Breast epithelium (tissue), 4 donors: ENCODE measurements around the gene BCCIP. TPM values are rescaled to one million over a fixed set of nuclear protein-coding genes. Genes with fewer than 3 reads are reported as not detected.

Experiments used
- DNase-seq, 2 donors: peaks; one replicate each; pipeline ENCODE4 v3.0.0-alpha.2; 2019; ENCODE audit warnings: low spot score in 2 of 2
- H3K27ac ChIP-seq, 2 donors: fragments of 200-600 bp; sonication (generic) in 1 of 2; one replicate each; pipeline ENCODE4 v1.5.1; 2016 to 2019; ENCODE audit warnings: mild to moderate bottlenecking in 1 of 2
- H3K27me3 ChIP-seq, 2 donors: fragments of 200-600 bp; sonication (generic) in 1 of 2; one replicate each; pipeline versions ENCODE4 v1.5.1 to v1.6.0; 2017 to 2019; ENCODE audit warnings: control low read depth in 1 of 2, mild to moderate bottlenecking in 1 of 2
- H3K36me3 ChIP-seq: fragments of 200-600 bp; one replicate; pipeline ENCODE4 v1.5.1; 2019
- H3K4me1 ChIP-seq, 2 donors: fragments of 200-600 bp; sonication (generic); one replicate each; pipeline ENCODE4 v1.5.1; 2016 to 2019; ENCODE audit warnings: control low read depth in 1 of 2
- H3K4me3 ChIP-seq, 3 donors: fragments of 200-600 bp; sonication (generic); 1 replicate in 2 of 3; 2 replicates in 1 of 3; pipeline ENCODE4 v1.5.1; 2016 to 2019; ENCODE audit warnings: mild to moderate bottlenecking in 3 of 3, moderate library complexity in 2 of 3
- H3K9me3 ChIP-seq, 2 donors: fragments of 200-600 bp; sonication (generic) in 1 of 2; one replicate each; pipeline ENCODE4 v1.5.1; 2016 to 2019; ENCODE audit warnings: control low read depth in 1 of 2
- POLR2A ChIP-seq: fragments of 450-650 bp; IDR thresholded peaks from one replicate; pipeline ENCODE4 v1.6.1; 2016; ENCODE audit warnings: antibody characterized with exemption, mild to moderate bottlenecking, moderate library complexity
- POLR2AphosphoS5 ChIP-seq, 3 donors: sonication (generic); formaldehyde crosslinking; IDR thresholded peaks; one replicate each; pipeline ENCODE4 v1.6.1; 2017; ENCODE audit warnings: antibody characterized with exemption in 3 of 3
- intact Hi-C: fragments of 100-400 bp; cut with DNase I; formaldehyde crosslinking; loops from one replicate; pipeline ENCODE4 v1.15.1; 2023; ENCODE audit warnings: low total_unique reads
- total RNA-seq, 3 donors: library from RNA; depleted of rRNA; stranded (reverse); fragments of >200 nt; gene quantifications; one replicate each; pipeline ENCODE4 v1.1.0, GENCODE V29; 2016
- TF ChIP-seq, protein P1 (sequence below), 3 donors: fragments of 450-650 bp; IDR thresholded peaks; one replicate each; pipeline ENCODE4 v1.5.1; 2016 to 2017; ENCODE audit warnings: antibody characterized with exemption in 3 of 3, mild to moderate bottlenecking in 3 of 3, moderate library complexity in 3 of 3

Gene BCCIP
- total RNA-seq, 3 donors from 2014 or later: 41.9 to 60.0 (median 46.5) TPM

GRCh38 chr10:125859128-125859817 is 35.9 kb downstream of the BCCIP start:
- H3K27me3 ChIP-seq: no peaks in the 10 kb centered on the region
- H3K27ac ChIP-seq: no peak overlapping the region
- H3K4me1 ChIP-seq: no peaks in the 10 kb centered on the region
- no peaks in the 10 kb centered on the region for H3K9me3 ChIP-seq
- no peak for DNase-seq
- H3K36me3 ChIP-seq: no peaks in the 10 kb centered on the region
- no peak overlapping the region for H3K4me3 ChIP-seq
- no peak for TF ChIP-seq POLR2AphosphoS5 (IDR thresholded peaks at IDR 0.05)
- TF ChIP-seq POLR2A: no peak
- TF ChIP-seq, protein P1, sequence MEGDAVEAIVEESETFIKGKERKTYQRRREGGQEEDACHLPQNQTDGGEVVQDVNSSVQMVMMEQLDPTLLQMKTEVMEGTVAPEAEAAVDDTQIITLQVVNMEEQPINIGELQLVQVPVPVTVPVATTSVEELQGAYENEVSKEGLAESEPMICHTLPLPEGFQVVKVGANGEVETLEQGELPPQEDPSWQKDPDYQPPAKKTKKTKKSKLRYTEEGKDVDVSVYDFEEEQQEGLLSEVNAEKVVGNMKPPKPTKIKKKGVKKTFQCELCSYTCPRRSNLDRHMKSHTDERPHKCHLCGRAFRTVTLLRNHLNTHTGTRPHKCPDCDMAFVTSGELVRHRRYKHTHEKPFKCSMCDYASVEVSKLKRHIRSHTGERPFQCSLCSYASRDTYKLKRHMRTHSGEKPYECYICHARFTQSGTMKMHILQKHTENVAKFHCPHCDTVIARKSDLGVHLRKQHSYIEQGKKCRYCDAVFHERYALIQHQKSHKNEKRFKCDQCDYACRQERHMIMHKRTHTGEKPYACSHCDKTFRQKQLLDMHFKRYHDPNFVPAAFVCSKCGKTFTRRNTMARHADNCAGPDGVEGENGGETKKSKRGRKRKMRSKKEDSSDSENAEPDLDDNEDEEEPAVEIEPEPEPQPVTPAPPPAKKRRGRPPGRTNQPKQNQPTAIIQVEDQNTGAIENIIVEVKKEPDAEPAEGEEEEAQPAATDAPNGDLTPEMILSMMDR (IDR thresholded peaks at IDR 0.05): no peak
- intact Hi-C loops: no loop called here

DNA sequence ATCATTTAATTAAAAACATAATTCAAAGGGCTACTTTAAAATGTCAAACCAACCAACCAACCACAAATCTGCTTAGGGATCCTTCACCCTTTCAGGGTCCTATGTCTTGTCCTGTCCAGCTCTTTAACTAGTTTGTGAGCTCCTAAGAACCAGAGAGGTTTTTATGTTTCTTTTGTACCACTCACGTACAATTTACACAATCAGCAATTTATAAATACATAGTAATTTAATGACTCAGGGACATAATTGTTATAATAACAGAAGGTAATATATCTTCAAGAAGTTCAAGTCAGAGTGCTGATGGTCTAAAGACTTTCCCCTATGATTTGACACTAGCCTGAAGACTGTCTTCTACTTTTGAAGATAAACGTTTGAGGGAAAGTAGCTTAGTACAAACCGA is 41.8 kb downstream of the BCCIP start:
- Histone ChIP-seq H3K4me3 (no peak overlapping the region), H3K4me1 (no peaks in the 10 kb centered on the region), H3K27me3 (no peaks in the 10 kb centered on the region), H3K27ac (no peak overlapping the region), H3K9me3 (no peaks in the 10 kb centered on the region), H3K36me3 (no peaks in the 10 kb centered on the region)
- TF ChIP-seq, protein P1 (IDR thresholded peaks at IDR 0.05): no peak
- TF ChIP-seq POLR2A: no peak
- no peak for TF ChIP-seq POLR2AphosphoS5 (IDR thresholded peaks at IDR 0.05)
- DNase-seq: no peak
- intact Hi-C loops: no loop called here

GRCh38 chr10:125866421-125867029 is 43.2 kb downstream of the BCCIP start:
- Histone ChIP-seq H3K27me3 (no peaks in the 10 kb centered on the region), H3K36me3 (no peaks in the 10 kb centered on the region), H3K27ac (no peak overlapping the region), H3K9me3 (no peaks in the 10 kb centered on the region), H3K4me3 (no peak overlapping the region), H3K4me1 (no peaks in the 10 kb centered on the region)
- intact Hi-C loops: no loop called here
- no peak for TF ChIP-seq POLR2AphosphoS5 (IDR thresholded peaks at IDR 0.05)
- DNase-seq: no peak

GRCh38 chr10:125868372-125868975 is 45.1 kb downstream of the BCCIP start:
- no peak overlapping the region for H3K27ac ChIP-seq
- intact Hi-C loops: no loop called here
- H3K4me1 ChIP-seq: no peaks in the 10 kb centered on the region
- H3K4me3 ChIP-seq: no peak overlapping the region
- H3K27me3 ChIP-seq: no peaks in the 10 kb centered on the region
- H3K36me3 ChIP-seq: no peaks in the 10 kb centered on the region
- no peak for TF ChIP-seq POLR2A
- TF ChIP-seq, protein P1 (IDR thresholded peaks at IDR 0.05): peak; percentile 71 to 79 (median 78)
- no peaks in the 10 kb centered on the region for H3K9me3 ChIP-seq
- DNase-seq: no peak

DNA sequence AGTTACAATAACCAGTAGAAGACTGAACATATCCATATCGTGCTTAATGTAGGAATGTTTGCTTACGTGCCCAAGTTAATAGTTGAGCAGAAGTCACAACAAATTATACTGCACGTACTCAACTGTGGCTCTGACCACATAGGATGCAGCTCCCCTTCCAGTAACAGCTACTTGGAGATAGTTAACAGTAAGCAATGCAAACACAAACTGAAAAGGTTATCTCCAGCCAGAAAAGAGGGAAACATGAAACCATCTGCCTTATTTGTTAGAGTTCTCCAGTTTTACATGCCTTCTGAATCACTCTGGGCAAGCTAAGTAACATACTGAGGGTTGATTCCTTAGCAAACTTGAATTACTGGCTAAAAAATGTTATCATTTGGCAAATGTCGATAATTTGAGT is 48.0 kb downstream of the BCCIP start:
- H3K27me3 ChIP-seq: no peaks in the 10 kb centered on the region
- no peak for DNase-seq
- H3K27ac ChIP-seq: no peak overlapping the region
- intact Hi-C loops: loop anchor here (2.0 kb wide), 1 partner anchor 29 kb away; no protein-coding TSS in a partner anchor
- H3K9me3 ChIP-seq: peaks cover 0 to 6% of the 10 kb centered on the region in 2 donors
- TF ChIP-seq POLR2AphosphoS5 (IDR thresholded peaks at IDR 0.05): no peak
- TF ChIP-seq, protein P1 (IDR thresholded peaks at IDR 0.05): no peak
- TF ChIP-seq POLR2A: no peak
- H3K36me3 ChIP-seq: no peaks in the 10 kb centered on the region
- no peaks in the 10 kb centered on the region for H3K4me1 ChIP-seq
- H3K4me3 ChIP-seq: no peak overlapping the region
